HepG2 (cell line): ENCODE measurements around the gene ENO1. TPM values are rescaled to one million over a fixed set of nuclear protein-coding genes. Genes with fewer than 3 reads are reported as not detected.
A peak's percentile ranks its signal among the peaks of the same experiment; 100 is the strongest.

ENCODE experiments used
- HNRNPLL ChIP-seq: fragments of 200-400 bp; formaldehyde crosslinking; IDR thresholded peaks from 2 replicates; pipeline ENCODE4 v1.6.1; 2017; ENCODE audit warnings: mild to moderate bottlenecking, low read depth, low read length; ENCODE audit not compliant: poor library complexity, severe bottlenecking
- KDM2A ChIP-seq: sonication (generic); formaldehyde crosslinking; IDR thresholded peaks from 2 replicates; pipeline ENCODE4 v1.4.0; 2020; ENCODE audit warnings: low read depth, missing genetic modification reagents, borderline replicate concordance
- KMT2B ChIP-seq: IDR thresholded peaks from 2 replicates; pipeline ENCODE4 v1.6.1; 2016; ENCODE audit warnings: missing genetic modification reagents, missing compliant biosample characterization
- MED13 ChIP-seq: sonication (generic); formaldehyde crosslinking; IDR thresholded peaks from 2 replicates; pipeline ENCODE4 v1.5.0; 2020; ENCODE audit warnings: missing genetic modification reagents
- MIER2 ChIP-seq: IDR thresholded peaks from 2 replicates; pipeline ENCODE4 v1.6.1; 2016; ENCODE audit warnings: missing biosample characterization, missing genetic modification reagents
- NFE2L2 ChIP-seq: fragments of 150-350 bp; IDR thresholded peaks from 2 replicates; pipeline ENCODE4 v1.6.1; 2014; ENCODE audit warnings: low read length
- NFYB ChIP-seq: sonication (generic); formaldehyde crosslinking; IDR thresholded peaks from 2 replicates; pipeline ENCODE4 v1.4.0; 2020; ENCODE audit warnings: missing genetic modification reagents
- SIN3B ChIP-seq: fragments of 150-350 bp; IDR thresholded peaks from 2 replicates; pipeline ENCODE4 v1.6.1; 2014; ENCODE audit warnings: low read length
- SIX4 ChIP-seq: sonication (generic); formaldehyde crosslinking; IDR thresholded peaks from 2 replicates; pipeline ENCODE4 v1.4.0; 2020; ENCODE audit warnings: missing genetic modification reagents
- SKI ChIP-seq: fragments of 450-650 bp; IDR thresholded peaks from one replicate; pipeline ENCODE4 v1.6.1; 2018; ENCODE audit warnings: mild to moderate bottlenecking; ENCODE audit not compliant: partially characterized antibody
- TBL1XR1 ChIP-seq: fragments of 150-350 bp; IDR thresholded peaks from 2 replicates; pipeline ENCODE4 v1.6.1; 2014; ENCODE audit warnings: borderline replicate concordance, low read length; ENCODE audit not compliant: partially characterized antibody
- ZNF225 ChIP-seq: sonication (generic); formaldehyde crosslinking; IDR thresholded peaks from 2 replicates; pipeline ENCODE4 v1.4.0; 2020; ENCODE audit warnings: mild to moderate bottlenecking, missing genetic modification reagents
- ZNF24 ChIP-seq: fragments of 450-650 bp; IDR thresholded peaks from 2 replicates; pipeline ENCODE4 v1.6.1; 2017; ENCODE audit warnings: antibody characterized with exemption, mild to moderate bottlenecking
- ZNF451 ChIP-seq: sonication (generic); formaldehyde crosslinking; IDR thresholded peaks from 2 replicates; pipeline ENCODE4 v1.5.0; 2020; ENCODE audit warnings: mild to moderate bottlenecking, missing genetic modification reagents
- ZNF510 ChIP-seq: sonication (generic); formaldehyde crosslinking; IDR thresholded peaks from 2 replicates; pipeline ENCODE4 v1.4.0; 2020; ENCODE audit warnings: low read depth, mild to moderate bottlenecking, missing genetic modification reagents
- ZNF598 ChIP-seq: sonication (generic); formaldehyde crosslinking; IDR thresholded peaks from 2 replicates; pipeline ENCODE4 v1.5.1; 2020; ENCODE audit warnings: mild to moderate bottlenecking, missing genetic modification reagents, borderline replicate concordance
- ZNF619 ChIP-seq: sonication (generic); formaldehyde crosslinking; IDR thresholded peaks from 2 replicates; pipeline ENCODE4 v1.4.0; 2020; ENCODE audit warnings: mild to moderate bottlenecking, missing genetic modification reagents
- ZNF784 ChIP-seq: sonication (generic); formaldehyde crosslinking; IDR thresholded peaks from 2 replicates; pipeline ENCODE4 v1.5.1; 2020; ENCODE audit warnings: missing genetic modification reagents, mild to moderate bottlenecking, borderline replicate concordance
- ZNF788 ChIP-seq: sonication (generic); formaldehyde crosslinking; IDR thresholded peaks from 2 replicates; pipeline ENCODE4 v1.5.0; 2020; ENCODE audit warnings: mild to moderate bottlenecking, missing genetic modification reagents, borderline replicate concordance
- polyA plus RNA-seq, 8 experiments: library from polyadenylated mRNA; depleted of rRNA in 3 of 8; stranded (reverse) in 7 of 8; unstranded in 1 of 8; fragments of >200 nt; fragmentation: Illumina TruSeq in 4 of 8; extraction: Trizol in 4 of 8; gene quantifications; 2 replicates each; pipeline versions ENCODE4 v1.2.1 to v1.2.3, GENCODE V29; 2011 to 2016; ENCODE audit warnings: low read depth in 4 of 8, missing spikeins in 1 of 8, mixed read lengths in 1 of 8; ENCODE audit not compliant: insufficient read depth in 1 of 8
- total RNA-seq, 5 experiments: library from RNA; depleted of rRNA; stranded (reverse); fragments of >200 nt; fragmentation: Illumina TruSeq; extraction: Trizol; gene quantifications; 2 replicates each; pipeline ENCODE4 v1.2.3, GENCODE V29; 2016; ENCODE audit warnings: low read depth in 1 of 5
- TF ChIP-seq, protein P1 (sequence below): sonication (generic); formaldehyde crosslinking; IDR thresholded peaks from 2 replicates; pipeline ENCODE4 v1.8.0; 2022; ENCODE audit warnings: missing genetic modification reagents, low read depth, mild to moderate bottlenecking, borderline replicate concordance
- TF ChIP-seq, protein P2 (sequence below): sonication (generic); formaldehyde crosslinking; IDR thresholded peaks from 2 replicates; pipeline ENCODE4 v1.4.0; 2020; ENCODE audit warnings: missing genetic modification reagents, borderline replicate concordance
- TF ChIP-seq, protein P3 (sequence below), 2 experiments: sonication (generic) in 1 of 2; formaldehyde crosslinking in 1 of 2; IDR thresholded peaks; 2 replicates each; pipeline versions ENCODE4 v1.4.0 to v1.6.1; 2016 to 2020; ENCODE audit warnings: borderline replicate concordance in 1 of 2, low read depth in 1 of 2, mild to moderate bottlenecking in 1 of 2, missing genetic modification reagents in 1 of 2
- TF ChIP-seq, protein P4 (sequence below): sonication (generic); formaldehyde crosslinking; IDR thresholded peaks from 2 replicates; pipeline ENCODE4 v1.4.0; 2020; ENCODE audit warnings: mild to moderate bottlenecking, low read depth, missing genetic modification reagents

ENO1 gene
- total and polyA plus RNA-seq, 2 of the 13 experiments (the other 11 are each of a cell fraction or from before 2014, with no cell fraction given): 1,559 to 3,103 TPM

GRCh38 chr1:8856689-8857412 is 21.6 kb downstream of the ENO1 start (continued):
- TF ChIP-seq TBL1XR1: no peak
- TF ChIP-seq ZNF225: no peak
- TF ChIP-seq, protein P1, sequence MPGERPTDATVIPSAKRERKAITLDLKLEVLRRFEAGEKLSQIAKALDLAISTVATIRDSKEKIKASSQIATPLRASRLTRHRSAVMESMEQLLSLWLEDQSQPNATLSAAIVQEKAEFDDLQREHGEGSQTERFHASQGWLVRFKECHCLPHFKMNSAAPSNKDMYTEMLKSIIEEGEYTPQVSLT (CRISPR knock-in tag): no peak
- TF ChIP-seq HNRNPLL: no peak
- TF ChIP-seq ZNF451 (CRISPR knock-in tag): no peak; the same call in 1 of the 2 replicates
- no peak for TF ChIP-seq MIER2
- TF ChIP-seq ZNF598 (CRISPR knock-in tag): no peak
- no peak for TF ChIP-seq NFYB
- TF ChIP-seq, protein P2, sequence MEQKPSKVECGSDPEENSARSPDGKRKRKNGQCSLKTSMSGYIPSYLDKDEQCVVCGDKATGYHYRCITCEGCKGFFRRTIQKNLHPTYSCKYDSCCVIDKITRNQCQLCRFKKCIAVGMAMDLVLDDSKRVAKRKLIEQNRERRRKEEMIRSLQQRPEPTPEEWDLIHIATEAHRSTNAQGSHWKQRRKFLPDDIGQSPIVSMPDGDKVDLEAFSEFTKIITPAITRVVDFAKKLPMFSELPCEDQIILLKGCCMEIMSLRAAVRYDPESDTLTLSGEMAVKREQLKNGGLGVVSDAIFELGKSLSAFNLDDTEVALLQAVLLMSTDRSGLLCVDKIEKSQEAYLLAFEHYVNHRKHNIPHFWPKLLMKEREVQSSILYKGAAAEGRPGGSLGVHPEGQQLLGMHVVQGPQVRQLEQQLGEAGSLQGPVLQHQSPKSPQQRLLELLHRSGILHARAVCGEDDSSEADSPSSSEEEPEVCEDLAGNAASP: peak; percentile 21; the same call in 1 of the 2 replicates
- TF ChIP-seq SIX4 (CRISPR knock-in tag): no peak
- no peak for TF ChIP-seq NFE2L2
- no peak for TF ChIP-seq ZNF788
- TF ChIP-seq ZNF619 (CRISPR knock-in tag): no peak
- no peak for TF ChIP-seq SIN3B
- peak; percentile 37 for TF ChIP-seq SKI
- peak; percentile 36; the same call in 1 of the 2 replicates for TF ChIP-seq KDM2A (CRISPR knock-in tag)
- no peak for TF ChIP-seq ZNF510 (CRISPR knock-in tag)
- TF ChIP-seq, protein P3, sequence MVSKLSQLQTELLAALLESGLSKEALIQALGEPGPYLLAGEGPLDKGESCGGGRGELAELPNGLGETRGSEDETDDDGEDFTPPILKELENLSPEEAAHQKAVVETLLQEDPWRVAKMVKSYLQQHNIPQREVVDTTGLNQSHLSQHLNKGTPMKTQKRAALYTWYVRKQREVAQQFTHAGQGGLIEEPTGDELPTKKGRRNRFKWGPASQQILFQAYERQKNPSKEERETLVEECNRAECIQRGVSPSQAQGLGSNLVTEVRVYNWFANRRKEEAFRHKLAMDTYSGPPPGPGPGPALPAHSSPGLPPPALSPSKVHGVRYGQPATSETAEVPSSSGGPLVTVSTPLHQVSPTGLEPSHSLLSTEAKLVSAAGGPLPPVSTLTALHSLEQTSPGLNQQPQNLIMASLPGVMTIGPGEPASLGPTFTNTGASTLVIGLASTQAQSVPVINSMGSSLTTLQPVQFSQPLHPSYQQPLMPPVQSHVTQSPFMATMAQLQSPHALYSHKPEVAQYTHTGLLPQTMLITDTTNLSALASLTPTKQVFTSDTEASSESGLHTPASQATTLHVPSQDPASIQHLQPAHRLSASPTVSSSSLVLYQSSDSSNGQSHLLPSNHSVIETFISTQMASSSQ (IDR thresholded peaks at IDR 0.05; ENCODE audit: low read depth): 0 out of 2 replicates have a peak, but pooled peaks have one; percentile 14
- TF ChIP-seq, protein P3 (CRISPR knock-in tag; IDR thresholded peaks at IDR 0.05; ENCODE audit: borderline replicate concordance): no peak
- no peak for TF ChIP-seq ZNF784 (CRISPR knock-in tag)
- TF ChIP-seq, protein P4, sequence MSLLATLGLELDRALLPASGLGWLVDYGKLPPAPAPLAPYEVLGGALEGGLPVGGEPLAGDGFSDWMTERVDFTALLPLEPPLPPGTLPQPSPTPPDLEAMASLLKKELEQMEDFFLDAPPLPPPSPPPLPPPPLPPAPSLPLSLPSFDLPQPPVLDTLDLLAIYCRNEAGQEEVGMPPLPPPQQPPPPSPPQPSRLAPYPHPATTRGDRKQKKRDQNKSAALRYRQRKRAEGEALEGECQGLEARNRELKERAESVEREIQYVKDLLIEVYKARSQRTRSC (CRISPR knock-in tag): no peak
- TF ChIP-seq ZNF24: 0 out of 2 replicates have a peak, but pooled peaks have one; percentile 16
- TF ChIP-seq KMT2B (CRISPR knock-in tag): no peak
- TF ChIP-seq MED13: no peak
